GM11168 (cell line): ENCODE measurements around the gene NGF.

Source experiments
- in situ Hi-C: fragments of 300-500 bp; cut with MboI; formaldehyde crosslinking; loops from one replicate; pipeline ENCODE4 v1.12.0; 2022; ENCODE audit warnings: low sequenced_read_pairs; ENCODE audit not compliant: unreplicated experiment

Gene NGF

DNA sequence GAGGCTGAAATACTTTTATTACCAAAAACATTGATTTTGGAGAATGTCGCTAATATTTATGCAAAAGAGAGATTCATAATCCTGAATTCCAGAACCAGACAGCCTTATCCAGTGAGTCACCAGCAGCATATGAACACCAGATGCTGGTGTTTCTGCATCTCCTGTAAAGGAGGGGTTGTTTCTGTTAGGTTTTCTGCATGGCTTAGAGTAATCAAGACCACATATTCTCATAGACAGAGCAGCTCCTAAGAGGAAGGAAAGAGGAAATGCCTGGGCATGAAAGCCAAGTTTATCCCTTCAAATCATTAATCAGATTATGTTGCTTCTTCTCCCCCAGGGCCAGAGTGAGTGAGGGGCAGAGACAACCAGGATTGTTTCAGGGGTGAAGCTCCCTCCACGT, 86.2 kb downstream of the NGF start:
- in situ Hi-C loops: no loop called here

DNA sequence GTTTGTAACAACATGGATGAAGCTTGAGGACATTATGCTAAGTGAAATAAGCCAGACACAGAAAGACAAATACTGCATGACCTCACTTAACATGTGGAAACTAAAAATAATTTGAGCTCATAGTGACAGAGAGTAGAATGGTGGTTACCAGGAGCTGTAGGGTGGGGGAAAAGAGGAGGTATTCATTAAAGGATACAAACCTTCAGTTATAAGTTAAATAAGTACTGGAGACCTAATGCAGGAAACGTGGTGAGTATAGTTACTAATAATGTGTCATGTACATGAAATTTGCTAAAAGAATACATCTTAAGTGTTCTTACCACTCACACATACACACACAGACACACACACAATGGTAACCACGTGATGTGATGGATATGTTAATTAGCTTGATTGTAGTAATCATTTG, 86.7 kb downstream of the NGF start:
- in situ Hi-C loops: no loop called here

DNA sequence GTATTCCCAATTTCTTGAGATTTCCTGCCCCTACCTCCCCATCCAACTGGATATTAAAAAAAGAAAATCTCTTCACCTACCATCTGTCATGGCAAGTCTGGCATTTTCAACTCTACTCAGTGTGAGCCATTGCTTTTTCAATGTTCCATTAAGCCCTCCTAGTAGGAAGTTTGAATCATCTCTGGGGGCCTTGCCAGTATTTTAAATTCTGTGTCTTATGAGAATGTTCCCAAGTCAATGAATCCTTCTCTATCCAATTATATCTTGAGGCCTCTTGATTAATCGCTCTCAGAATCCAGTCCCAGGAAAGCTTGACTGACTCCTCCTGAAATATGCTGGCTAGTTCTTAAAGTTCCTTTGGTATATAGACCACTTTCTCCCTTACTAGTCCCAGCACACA, 91.5 kb downstream of the NGF start:
- in situ Hi-C loops: no loop called here

DNA sequence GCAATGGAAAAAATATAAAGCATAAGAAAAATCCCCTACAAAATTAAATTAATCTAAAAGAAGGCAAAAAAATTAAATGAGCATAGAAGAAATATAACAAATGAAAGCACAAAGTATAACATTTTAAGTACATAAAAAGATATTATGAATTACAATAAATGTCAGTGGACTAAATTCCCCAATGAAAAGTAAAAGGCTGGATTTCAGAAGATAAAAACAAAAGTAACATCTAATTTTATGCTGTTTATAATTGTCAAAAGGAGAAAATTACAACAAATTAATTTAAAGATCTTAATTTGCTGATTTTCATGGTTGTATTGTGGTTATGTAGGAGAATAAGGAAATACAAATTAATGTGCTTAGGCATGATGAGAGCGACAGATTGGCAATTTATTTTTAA, 92.8 kb downstream of the NGF start:
- in situ Hi-C loops: no loop called here

DNA sequence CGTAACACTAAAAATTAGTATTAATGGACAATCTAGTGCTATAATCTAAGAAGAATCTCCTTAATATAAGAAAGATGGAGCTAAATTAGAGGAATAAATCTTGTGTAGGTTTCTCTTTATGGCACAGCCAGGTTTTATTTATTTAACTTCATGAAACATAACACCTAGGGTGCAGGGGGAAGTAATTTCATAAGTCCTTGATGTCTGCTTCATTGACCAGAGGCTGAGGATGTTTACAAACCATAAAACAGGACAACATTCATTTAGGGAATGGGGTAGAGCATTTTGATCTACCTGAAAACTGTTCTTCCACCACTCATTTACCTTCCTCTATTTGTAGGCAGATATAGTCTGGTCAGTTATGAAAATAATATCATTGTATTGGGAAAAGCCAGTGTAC, 95.5 kb downstream of the NGF start:
- in situ Hi-C loops: no loop called here

DNA sequence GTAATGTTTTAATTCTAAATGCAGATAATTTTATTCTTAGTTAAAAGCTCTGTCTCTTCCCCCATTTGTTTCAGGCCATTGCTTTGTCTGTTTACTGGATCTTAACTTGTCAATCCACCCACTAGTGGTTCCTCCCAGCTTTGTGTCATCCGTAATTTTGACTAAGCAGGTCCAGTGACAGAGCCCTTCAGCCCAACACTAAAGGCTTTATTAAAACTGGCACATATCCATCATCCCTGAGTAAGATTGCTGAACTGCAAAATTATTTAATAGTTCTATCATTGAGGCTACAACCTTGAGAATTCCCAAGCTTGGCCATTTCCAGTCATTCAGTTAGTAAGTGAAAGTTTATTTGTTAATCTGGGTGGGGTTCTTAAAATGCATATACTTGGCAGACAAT, 96.7 kb downstream of the NGF start:
- in situ Hi-C loops: no loop called here

DNA sequence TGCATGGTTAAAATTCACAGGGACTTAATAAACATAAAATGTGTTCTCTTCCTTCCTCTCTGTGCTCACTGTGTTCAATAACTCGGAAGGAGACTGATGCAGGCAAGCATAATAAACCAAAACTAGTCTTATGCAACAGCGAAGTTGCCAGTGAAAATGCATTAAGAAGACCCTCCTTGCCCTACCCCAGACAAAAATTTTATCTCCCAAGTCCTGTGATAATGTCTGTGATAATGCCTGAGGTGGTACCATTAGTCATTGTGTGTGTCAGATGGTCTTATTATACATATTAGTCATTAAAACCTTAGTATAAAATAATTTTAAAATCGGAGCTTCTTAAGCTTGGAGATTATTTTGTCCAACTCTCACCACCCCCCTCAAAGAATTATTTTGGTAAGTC, 97.8 kb downstream of the NGF start:
- in situ Hi-C loops: no loop called here

DNA sequence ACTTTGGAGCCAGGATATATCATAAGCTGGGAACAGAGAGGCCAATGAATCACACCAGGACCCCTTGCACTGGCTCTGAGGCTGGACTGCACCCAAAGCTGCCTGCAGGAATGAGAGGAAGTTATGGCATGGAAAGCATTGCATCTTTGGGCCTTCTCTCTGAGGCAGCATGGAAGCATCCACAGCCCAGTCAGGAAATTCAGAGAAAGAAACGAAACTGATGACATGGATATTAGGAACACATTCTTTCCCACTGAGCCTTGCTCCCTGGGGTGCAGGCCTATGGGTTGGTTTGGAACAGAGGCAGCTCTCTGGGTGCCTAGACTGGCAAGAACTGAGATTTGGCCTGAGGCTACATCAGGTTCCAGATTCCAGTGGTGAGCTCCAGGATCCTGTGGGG, 98.6 kb downstream of the NGF start:
- in situ Hi-C loops: no loop called here

DNA sequence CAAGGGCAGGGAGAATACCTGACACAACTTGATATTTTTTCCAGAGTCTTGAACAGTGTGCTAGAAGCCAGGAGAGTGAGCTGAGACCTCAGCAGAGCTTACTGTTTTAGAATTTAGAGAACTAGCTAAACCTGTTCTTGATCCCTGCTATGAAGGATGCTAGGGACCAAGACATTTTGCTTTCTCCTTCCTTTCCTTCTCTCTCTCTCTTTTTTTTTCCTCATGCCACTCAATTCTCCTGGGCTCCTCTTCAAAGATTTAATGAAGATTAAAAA, 99.0 kb downstream of the NGF start:
- in situ Hi-C loops: no loop called here

DNA sequence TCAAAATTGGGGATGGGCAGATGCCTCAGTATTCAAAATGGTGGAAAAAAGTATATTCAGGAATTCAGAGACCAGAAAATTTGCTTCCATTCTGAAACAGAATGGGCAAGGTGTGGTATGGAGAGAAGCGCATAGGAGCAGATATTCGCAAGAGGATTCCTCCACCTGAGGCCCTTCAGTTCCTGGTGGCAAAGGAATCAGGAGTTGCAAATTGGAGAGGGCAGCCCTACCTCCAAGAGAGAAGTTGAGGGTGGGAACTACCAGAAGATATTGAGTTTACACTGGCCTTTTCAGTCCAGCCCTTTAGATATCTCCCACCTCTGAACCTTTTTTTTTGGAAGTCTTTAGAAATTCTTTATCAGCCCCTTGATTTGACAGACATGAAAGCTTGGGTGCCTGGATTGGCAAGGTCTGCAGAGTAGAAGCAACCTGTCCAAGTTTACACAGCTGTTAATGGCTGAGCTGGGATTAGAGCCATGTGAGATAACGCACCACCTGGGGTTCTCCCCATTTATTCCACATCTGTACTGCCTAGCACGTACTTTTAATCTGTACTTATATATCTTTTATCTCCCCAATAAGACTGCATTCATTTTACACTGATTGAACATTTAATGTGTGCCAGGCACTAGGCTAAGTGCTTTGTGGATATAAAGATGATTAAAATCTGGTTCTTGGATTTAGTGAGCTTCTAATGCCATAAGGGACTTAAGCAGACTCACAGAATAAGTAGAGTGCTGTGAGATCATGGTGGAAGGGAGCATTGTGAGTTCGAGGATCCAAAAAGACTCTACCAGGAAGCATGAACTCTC, 99.5 kb downstream of the NGF start:
- in situ Hi-C loops: no loop called here

DNA sequence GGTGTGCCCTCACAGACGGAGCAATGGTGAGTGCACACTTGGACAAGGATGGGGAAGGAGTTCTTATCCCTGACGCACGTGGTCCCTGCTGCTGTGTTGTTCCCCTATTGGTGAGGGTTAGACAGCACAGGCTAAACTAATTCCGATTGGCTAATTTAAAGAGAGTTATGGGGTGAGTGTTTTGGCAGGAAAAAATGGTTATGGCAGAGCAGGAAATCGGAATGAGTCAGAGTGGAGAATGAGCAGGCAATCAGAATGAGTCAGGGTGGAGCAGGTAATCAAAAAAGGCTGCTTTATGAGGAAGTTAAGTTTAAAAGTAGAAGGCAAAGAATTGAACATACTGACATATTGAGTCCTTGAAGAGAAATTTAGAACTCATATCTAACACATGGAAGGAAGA, 100.5 kb downstream of the NGF start:
- in situ Hi-C loops: no loop called here

DNA sequence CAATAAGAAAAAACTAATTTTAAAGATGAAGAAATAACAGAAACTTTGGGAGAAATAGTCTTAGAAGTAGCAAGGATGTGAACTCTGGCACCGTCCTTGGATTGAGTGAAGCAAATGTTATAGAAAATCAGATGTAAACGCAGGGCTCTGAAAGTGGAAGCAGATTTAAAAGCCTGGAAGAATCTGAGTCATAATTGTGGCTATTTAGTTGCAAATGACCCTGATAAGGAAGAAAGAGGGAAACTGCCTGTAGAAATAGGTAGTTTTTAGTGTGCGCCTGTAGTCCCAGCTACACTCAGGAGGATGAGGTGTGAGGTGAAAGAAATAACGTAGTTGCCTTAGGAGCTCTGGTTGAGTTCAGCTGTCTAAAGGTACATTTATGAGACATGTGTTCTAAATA, 101.0 kb downstream of the NGF start:
- in situ Hi-C loops: no loop called here
